Adrenal gland (tissue), 5 donors: ENCODE data around the gene ZBTB34.

ENCODE experiments used
- POLR2A ChIP-seq, 2 donors: fragments of 450-650 bp; IDR thresholded peaks; one replicate each; pipeline ENCODE4 v1.6.1; 2017; ENCODE audit warnings: antibody characterized with exemption in 2 of 2, mild to moderate bottlenecking in 2 of 2, moderate library complexity in 1 of 2
- TF ChIP-seq, protein P1 (sequence below), 6 experiments: fragments of 450-650 bp in 4 of 6; fragments of 200-600 bp in 2 of 6; sonication (generic) in 1 of 6; IDR thresholded peaks; 1 replicate in 5 of 6; 2 replicates in 1 of 6; pipeline versions ENCODE4 v1.5.1 to v1.8.0; 2016 to 2021; ENCODE audit warnings: antibody characterized with exemption in 6 of 6, mild to moderate bottlenecking in 2 of 6, moderate library complexity in 1 of 6
- donor health status: DM: no; HTN: no; CAD: no.

DNA sequence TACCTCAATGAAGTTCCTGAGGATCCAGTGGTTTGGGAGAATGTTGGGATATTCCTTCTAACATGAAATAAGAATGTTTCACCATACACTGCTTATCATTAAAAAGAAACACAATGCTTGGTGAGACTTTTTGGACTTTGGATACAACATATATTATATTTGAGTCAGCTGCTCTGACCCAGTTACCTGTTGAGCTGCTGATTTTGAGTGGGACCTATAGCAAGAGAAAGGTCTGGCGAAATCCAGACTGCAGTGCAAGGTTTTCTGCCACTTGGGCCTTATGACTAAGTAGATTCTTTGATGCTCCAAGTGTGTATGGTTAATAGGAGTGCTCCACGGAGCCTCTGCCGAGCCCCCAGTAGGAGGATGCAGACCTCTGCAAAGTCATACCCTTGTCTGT is 44.1 kb downstream of the ZBTB34 start:
- TF ChIP-seq, protein P1, sequence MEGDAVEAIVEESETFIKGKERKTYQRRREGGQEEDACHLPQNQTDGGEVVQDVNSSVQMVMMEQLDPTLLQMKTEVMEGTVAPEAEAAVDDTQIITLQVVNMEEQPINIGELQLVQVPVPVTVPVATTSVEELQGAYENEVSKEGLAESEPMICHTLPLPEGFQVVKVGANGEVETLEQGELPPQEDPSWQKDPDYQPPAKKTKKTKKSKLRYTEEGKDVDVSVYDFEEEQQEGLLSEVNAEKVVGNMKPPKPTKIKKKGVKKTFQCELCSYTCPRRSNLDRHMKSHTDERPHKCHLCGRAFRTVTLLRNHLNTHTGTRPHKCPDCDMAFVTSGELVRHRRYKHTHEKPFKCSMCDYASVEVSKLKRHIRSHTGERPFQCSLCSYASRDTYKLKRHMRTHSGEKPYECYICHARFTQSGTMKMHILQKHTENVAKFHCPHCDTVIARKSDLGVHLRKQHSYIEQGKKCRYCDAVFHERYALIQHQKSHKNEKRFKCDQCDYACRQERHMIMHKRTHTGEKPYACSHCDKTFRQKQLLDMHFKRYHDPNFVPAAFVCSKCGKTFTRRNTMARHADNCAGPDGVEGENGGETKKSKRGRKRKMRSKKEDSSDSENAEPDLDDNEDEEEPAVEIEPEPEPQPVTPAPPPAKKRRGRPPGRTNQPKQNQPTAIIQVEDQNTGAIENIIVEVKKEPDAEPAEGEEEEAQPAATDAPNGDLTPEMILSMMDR (IDR thresholded peaks at IDR 0.05) = no peak
- no peak for TF ChIP-seq POLR2A (IDR thresholded peaks at IDR 0.05)
